Activated T-cell treated with anti-CD3 and anti-CD28 coated beads for 24 hours (primary cell): ENCODE measurements around the gene IGFLR1.

Experiments used
- DNase-seq: peaks from one replicate; pipeline ENCODE4 v3.0.0-alpha.2; 2020; ENCODE audit warnings: low read depth

IGFLR1 gene

DNA sequence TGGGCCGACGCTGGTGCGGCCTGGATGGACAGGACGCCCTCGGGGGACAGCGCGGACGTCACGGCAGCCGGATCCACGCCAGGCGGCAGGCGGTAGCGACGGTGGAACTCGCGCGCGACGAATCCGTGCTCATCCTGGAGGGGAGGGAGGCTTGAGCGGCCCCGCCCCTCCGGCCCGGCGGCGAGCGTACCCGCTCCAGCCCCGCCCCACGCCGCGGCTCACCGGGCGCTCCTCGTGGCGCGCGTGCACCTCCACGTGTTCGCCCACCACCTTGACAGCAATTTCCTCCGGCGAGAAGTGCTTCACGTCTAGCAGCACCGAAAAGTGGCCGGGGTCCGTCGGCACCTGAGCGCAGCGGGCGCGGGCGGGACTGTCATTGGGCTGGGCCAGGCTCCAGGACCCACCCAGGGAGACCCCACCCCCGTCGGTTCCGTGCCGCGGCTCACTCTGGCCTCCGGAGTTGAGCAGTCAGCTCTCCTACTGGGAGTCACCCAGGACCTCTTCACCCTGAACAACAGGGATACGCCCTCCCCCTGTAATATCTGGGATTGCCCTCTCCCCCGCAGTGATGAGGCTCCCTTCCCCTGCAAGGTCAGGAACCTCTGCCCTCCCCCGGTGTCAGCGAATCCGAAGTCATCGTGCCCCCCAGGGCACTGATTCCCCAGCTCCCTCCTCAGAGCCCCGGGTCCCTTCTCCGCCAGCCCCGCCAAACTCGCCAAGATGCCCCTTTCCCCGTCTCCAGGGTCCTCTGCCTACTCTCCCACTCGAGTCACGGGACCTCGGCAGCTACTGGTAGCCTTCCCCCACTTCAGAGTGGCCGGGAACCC lies 13.5 kb upstream of the IGFLR1 start:
- DNase-seq, result peak; percentile 46

DNA sequence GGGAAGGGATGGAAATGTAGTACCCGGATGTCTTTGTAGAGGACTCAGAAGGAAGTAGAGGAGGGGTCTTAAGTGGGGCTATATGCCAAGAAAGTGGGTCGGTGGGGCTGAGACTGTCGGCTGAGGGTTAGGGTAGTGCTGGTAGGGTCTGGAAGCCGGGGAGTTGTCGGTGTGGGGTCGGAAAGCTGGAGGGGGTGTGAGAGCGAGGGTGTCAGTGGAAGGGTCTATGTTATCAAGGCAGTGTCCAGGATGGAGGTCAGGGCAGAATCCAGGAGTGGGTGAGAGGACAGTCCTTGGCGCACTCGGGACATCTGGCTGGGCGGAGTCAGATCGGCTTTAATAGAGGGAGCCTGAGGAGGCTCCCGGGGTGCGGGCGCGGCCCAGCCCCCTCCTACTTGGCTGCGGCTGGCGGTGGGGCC lies 12.9 kb upstream of the IGFLR1 start:
- no peak for DNase-seq

DNA sequence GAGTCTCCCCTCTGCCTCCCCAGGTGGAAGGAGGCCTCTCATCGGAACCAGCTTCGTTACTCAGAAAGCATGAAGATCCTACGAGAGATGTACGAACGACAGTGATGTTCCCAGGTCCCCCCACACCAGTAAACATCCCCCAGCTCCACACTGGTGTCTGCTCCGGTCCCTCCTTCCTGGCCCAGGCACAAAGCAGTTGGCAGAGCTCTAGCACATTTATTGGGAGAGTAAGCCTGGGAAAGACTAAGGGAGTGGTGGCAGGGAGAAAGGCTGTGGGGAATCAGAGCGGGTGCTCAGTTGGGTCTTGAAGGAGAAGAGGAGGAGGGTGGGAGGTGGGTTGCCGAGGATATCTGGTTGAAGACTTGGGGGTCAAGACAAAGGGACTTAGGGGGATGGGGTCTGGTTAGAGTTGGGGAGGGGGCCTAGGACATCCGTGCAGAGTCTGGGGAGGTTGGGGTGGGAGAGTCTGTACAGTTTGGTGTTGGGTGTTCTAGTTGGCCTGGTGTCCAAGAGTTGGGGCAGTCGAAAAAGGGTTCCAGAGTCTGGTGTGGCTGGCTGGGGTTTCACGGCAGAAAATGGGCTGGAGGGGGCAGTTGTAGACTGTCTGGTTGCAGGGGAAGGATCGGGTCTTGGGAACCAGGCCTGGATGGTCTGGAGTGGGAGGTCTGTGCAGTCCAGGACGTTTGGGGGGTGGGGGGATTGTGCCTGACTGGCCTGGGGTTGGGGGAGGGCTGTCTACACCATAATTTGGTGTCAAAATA lies 12.3 kb upstream of the IGFLR1 start:
- no peak for DNase-seq

DNA sequence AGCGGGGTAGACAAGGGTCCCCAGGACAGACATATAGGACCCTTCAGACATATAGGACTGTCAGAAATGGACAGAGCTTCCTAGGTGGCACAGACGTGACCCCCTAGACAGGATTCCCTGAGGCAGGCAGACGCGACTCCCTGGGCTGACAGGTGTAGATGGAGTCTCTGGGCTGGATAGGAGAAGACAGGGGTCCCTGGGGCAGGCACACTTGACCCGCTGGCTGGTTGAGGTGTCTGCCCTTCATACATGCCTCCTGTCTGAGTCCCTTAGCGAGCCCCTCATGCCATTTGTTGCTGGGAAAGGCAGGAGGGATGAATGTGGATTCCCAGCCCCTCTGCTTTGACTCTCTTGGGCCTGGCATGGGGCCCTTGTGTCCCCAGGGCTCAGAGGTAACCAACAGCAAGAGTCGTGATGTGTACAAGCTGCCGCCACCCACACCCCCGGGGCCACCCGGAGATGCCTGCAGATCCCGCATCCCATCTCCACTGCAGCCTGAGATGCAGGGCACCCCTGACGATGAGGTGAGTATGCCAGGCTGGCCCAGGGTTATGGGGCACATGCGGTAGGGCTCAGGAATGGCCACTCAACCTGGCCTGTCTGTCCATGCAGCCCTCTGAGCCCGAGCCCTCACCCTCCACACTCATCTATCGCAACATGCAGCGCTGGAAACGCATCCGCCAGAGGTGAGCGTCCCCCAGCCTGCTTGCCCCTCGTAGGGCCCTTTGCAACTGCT lies 11.6 kb upstream of the IGFLR1 start:
- no peak for DNase-seq

DNA sequence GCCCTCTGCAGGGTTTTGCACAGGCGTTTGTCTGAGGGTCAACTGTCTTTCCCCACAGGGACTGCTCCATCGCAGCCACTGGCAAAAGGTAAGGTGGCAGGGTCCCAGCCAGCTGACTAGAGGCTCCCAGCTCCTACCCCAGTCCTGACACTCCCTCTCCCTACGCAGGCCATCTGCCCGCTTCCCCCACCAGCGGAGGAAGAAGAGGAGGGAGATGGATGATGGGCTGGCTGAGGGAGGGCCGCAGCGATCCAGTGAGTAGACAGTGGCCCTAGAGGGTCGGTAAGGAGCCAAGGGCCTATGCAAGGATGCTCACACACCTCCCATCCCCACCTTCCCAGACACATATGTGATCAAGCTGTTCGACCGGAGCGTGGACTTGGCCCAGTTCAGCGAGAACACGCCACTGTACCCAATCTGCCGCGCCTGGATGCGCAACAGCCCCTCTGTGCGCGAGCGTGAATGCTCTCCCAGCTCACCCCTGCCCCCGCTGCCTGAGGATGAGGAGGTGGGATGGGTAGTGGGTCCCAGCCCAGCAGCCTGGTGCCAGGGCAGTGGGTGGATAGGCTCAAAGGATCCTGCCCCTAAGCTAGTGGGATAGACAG lies 10.6 kb upstream of the IGFLR1 start:
- DNase-seq, result no peak

DNA sequence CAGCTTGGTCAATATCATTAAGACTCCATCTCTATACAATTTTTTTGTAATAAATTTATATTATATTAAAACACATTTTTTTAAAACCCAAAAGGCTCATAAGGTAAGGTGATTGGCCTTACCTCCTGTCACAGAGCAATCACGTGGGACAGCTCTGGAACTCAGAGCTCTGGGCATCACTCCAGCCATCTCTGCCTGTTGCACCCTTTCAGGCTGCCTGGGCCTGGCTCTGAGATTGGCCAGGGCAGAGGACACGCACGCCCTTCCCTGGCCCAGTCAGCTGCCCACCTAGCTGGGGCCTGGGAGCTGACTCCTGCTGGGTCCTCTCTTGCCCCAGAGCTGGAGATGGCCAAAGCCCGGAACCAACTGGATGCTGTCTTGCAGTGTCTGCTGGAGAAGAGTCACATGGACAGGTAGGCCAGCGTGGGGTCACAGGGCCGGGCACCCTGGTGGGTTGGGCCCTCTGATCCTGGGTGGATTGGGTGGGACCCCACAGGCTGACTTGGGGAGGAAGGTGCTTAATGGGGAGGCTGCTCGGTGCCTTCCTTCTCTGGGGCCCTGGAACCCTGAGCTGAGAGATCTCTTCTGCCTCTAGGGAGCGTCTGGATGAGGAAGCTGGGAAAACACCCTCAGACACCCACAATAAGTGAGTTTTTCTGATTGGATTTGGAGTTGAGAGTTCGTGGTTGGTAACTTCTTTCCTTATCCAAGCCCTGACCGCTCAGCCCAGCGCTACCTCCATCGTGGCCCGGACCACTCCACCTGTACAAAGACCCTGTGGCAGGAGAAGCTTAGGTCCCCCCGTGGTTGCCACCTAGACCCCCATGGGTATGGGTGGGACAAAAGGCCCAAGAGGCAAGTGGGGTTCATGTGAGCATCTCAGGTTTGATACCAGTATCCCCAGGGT lies 9.8 kb upstream of the IGFLR1 start:
- DNase-seq, result no peak

DNA sequence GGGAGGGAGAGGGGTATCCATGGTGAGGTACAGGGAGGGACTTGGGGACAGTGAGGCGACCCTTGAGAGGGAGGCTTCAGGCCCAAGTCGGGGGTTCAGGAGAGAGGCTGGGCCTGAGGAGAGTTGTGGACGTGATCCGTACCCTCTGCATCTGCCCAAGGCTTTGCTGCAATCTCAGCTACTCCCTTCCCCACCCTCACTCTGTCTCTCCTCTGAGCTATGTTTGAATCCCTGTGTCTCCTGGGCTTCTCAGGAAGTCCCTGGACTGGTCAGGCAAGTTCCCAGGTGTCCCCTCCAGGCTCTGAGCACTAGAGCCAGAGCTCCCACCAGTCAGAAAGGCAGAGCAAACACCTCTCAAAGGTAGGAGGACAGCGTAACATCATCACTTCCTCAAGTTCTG lies 7.9 kb upstream of the IGFLR1 start:
- DNase-seq, result no peak

DNA sequence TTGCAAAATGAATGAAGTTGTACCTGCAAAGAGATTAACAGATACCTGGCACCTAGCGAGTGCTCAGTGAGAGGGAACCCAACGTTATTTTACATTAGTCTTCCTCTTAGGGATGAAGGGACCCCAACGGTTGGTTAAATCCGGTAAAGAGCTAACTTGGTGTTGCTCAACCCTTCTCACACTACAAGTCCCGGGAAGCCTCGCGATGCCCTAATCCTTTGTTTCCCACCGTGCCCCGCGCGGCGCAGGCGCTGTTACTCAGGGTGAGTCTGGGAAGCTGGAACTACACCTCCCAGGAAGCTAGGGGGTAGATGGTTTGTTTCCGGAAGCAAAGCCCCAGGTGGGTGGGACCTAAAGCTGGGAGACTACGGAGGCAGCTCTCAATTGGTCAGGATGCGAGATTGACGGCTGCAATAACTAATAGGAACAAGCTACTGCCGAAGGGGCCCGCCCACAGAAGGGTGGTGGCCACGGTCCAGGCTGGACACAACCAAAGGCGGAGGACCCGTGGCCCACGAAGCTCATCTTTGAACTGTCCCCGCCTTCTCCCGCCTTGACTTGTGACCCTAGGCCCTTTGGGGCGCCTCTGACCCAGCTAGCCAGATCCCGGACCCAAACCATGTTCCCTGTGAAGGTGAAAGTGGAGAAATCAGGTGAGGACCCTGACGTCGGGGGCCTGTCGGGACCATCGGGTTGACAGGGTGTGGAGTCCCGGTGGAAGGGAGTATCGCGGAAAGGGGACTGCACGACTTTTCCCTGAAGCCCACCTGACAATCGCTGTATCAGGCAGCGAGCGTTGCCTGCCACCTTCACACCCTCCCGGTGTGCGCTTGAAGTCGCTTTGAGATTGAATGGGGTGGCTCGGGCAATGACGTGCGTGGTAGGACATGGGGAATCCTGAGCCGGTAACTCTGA lies 6.1 kb upstream of the IGFLR1 start, which contains the start of gene LIN37:
TSS of gene LIN37 (plus strand) at position 471 of the 915 bp plus-strand sequence. CDS start at position 620, 149 bp downstream.
- DNase-seq, result peak; percentile 98

DNA sequence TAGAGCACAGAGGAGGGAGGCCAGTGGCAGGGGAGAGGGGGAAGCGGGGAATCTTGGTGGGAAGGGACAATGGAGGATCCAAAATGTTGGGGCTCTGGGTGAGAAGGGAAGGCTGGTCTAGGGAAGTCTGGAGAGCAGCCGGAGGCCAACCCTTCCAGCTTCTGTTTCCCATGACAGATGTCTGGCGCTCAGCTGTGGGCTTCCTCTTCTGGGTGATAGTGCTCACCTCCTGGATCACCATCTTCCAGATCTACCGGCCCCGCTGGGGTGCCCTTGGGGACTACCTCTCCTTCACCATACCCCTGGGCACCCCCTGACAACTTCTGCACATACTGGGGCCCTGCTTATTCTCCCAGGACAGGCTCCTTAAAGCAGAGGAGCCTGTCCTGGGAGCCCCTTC lies 4.3 kb upstream of the IGFLR1 start:
- DNase-seq, result no peak

DNA sequence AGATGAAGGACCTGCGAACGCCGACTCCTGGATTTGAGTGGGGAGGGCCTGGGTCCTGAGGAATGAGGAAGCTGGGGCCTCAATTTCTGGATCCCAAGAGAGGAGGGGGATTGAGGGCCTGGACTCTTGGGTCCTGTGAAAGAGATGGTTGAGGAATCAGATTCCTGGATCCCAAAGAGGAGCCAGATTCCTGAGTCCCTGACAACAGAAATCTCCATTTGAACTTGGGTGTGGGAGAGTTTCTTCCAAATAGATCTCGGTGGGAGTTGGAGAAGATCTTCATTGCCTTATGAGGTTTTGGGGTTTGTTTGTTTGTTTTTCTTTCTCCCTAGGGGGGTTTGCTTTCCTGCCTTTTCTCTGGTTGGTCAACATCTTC lies 3.8 kb upstream of the IGFLR1 start:
- DNase-seq, result no peak

DNA sequence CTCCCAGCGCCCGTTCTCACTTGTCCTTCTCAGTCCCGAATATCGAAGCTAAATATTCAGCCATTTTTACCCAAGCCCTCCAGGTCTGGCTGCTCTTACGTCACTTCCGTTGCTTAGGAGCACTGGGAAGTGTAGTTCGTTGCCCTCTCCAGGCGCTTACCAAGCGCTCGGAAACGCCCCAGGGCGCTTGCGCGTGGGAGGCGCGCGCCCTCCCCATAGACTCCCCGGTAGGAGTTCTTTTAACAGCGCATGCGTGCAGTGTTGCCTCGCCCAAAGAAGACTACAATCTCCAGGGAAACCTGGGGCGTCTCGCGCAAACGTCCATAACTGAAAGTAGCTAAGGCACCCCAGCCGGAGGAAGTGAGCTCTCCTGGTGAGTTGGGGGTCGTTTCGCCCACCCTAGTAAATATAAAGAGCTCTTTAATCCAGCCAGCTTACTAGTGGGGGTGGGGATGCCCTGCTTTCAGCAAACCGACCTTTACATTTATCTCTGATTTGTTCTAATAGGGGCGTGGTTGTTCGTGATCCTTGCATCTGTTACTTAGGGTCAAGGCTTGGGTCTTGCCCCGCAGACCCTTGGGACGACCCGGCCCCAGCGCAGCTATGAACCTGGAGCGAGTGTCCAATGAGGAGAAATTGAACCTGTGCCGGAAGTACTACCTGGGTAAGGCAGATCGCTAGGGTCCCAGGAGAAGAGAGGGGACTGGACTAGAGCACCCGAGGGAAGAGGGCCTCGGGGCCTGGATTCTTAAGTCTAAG lies 3.3 kb upstream of the IGFLR1 start, which contains the start of the genes PSENEN and U2AF1L4:
TSS of gene PSENEN (plus strand) at position 324 of the 759 bp plus-strand sequence. CDS start at position 604, 280 bp downstream.
TSS of gene U2AF1L4 (minus strand) at position 91 of the 759 bp plus-strand sequence. CDS start at position 64, 27 bp downstream.
- DNase-seq, result peak; percentile 95

DNA sequence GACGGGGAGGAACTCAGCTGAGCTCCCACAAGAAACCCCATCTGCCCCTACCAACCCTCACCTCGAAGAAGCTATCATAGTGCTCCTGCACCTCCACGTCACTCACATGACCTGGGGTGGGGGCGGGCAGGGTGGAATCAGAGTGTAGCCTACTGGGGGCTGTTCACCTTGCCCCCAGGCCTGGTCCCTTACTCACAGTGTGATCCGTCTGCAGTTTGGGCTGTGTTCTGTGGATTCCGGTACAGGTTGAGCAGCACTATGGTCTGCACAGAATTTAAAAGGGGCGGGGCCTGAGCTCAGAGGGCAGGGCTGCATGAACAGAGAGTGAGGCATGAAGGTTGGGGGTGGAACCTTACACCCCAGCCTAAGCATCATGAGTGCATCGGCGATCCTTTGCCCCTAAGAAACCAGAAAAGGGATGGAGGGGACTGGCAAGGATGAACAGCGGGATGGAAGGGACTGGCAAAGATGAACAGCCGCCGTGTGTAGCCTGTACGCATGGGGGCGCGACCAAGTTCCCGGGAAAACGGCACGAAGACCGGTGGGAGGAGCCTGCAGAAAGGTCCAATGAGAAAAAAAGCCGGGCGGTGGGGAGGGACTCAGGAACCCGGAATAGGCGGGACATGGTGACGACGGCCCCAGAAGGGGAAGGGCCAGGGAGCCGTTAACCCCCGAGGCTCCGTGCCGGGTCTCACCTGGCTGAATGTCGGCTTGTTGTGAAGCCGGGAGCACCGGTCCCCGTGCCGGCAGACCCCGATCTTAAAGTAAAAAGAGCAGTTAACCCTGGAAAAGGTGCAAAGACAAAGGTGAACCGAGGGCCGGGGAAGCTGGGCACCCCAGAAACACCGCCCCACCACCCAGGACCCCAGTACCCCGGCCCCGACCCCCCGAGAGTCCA lies 2.4 kb upstream of the IGFLR1 start:
- DNase-seq, result peak; percentile 92

DNA sequence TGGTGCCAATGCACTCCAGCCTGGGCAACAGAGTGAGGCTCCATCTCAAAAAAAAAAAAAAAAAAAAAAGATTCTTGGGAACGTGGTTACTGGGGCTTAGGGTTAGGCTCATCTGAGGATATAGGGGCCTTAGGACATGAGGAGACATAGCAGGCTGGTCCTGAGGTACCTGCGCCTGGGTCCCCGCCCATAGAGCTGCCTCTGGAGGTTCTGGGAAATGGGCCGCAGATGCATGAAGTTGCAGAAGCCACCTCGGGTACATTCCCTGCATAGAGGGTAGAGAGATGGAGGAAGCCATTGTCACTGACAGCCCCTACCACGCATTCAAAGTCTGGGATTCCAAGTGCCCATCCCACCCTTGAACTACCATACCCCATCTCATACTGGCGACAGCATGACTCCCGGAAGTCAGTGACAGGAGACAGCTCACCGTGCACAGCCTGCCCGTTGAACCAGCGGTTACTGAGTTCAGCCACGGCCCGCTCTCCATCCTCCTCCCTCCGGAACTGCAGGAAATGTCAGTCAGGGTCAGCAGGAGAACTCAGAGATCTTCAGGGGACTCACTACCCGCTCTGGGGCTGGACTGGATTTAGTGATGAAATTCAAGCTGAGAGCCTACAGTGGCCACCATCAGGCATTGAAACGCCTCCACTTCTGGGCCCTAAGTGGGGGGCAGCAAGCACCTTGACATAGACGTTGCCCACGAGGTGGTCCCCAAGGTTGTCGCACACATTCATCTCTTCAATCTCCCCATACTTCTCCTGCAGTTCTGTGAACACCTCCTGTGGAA lies 1.6 kb upstream of the IGFLR1 start:
- no peak for DNase-seq

DNA sequence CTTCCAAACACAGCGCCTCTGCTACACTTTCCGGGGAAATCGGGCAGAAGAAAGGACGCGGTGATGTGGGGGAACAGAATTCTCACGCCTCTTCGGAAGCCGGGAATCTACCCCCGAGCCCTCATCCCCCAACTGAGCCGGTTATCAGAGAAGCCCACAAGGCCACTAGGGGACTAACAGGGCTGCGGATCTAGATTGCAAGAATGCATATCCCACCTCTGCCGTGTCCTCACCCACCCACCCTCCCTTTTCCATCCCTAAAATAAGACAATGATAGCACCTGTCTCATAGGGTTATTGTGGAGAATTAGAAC lies 1.1 kb downstream of the IGFLR1 start:
- no peak for DNase-seq

DNA sequence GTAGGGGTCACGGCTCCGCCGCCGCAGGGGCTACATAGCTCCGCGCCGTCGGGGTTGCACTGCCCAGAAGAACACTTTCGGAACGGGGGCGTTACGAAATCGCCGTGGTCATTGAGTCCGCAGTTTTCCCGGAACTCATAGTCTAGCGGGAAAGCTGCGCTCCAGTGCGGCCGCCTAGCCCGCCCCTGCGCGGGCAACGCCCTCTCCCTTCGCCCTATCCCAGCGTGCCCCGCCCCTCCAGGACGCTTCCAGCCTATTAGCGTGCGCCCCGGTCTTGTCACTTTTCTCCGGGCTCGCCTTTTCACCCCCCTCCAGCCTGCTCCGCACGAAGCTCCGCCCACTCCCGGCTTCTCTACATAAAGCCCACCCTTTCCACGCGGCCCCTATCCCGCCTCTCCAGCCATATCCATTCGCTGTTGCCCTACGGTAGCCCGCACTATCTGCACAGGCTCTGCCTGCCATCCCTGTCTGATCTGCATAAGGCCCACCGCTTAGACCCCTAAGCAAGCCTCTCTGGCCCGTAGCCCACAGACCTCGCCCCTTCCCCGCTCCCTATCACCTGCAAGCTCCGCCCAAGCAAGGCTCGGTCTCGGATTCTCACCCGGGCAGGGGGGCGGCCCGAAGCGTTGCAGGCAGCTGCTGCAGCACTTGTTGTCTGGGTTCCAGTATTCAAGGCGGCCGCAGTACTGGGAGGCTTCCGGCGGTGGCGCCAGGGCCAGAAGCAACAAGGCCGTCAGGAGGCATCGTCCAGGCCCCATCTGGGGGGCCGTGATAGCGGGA lies 1.6 kb downstream of the IGFLR1 start:
- peak; percentile 93 for DNase-seq

DNA sequence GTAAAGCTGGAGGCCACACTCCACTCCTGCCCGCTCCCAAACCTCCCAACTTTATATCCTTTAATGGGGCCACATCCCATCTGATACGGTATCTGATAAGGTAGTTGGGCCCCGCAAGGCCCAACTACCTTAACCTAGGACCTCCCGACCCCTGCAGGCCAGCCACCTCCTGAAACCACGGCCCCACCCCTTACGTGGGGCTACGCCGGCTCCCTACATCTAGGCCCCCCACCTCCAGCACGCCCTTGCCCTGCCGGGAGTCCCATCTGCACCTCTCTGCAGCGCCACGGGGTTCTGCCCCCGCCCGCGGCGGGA lies 2.2 kb downstream of the IGFLR1 start:
- no peak for DNase-seq
